ENCODE data around the gene TTC9B. TPM values are rescaled to one million over a fixed set of nuclear protein-coding genes. Genes with fewer than 3 reads are reported as not detected.

The TTC9B gene
- total and polyA plus RNA-seq, 2 of the 13 experiments (the other 11 are each of a cell fraction or from before 2014, with no cell fraction given): not detected

DNA sequence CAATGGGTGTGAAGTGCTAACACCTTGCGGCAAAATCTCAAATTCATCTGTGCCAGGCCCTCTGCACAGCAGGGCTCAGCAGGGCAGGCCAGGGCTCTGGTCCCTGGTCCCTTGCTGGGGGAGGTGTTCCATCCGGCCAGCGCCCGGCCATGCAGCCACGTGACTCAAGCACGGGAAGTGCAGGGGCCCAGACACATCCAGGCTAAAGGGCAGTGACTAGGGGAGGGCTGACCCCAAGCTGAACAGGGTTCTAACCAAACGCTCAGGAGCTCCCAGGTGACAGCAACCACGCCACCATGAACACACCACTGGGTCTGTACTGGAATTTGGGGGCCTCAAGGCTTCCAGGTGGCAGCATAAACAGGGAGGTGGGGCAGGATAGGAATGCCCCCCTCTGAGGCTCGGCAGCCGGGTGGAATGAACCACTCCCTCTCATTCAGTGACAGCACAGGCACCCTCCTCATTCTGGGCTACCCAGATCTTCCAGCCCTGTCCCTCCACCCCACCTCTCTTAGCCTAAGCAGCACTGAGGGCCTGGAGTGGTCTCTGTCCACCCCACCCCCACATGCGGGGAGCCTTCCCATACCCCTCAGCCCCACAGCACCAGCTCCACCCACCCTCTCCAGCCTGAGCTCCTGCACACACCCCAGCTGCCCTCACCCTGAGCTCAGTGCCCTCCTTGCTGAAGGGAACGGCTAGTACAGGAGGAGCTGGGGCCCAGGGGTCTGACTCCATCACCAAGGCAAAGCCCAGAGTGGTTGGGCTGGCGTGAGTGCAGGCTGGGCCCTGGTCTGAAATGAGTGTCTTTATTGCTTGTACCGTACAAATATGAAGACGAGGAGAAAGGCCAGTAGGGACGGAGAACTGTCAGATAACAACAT lies 13.6 kb upstream of the TTC9B start (continued):
- no peak for TF ChIP-seq HCFC1 (IDR thresholded peaks at IDR 0.05; ENCODE audit: low read depth, low read length)
- peak; percentile 98 for TF ChIP-seq RXRA (CRISPR knock-in tag; IDR thresholded peaks at IDR 0.05)
- TF ChIP-seq RFXAP (CRISPR knock-in tag; IDR thresholded peaks at IDR 0.05; ENCODE audit: borderline replicate concordance): peak; percentile 63; the same call in 1 of the 2 replicates
- 0 out of 2 replicates have a peak, but pooled peaks have one; percentile 54 for TF ChIP-seq ZNF776 (CRISPR knock-in tag; IDR thresholded peaks at IDR 0.05)
- no peak for TF ChIP-seq ZNF17 (CRISPR knock-in tag; IDR thresholded peaks at IDR 0.05)
- TF ChIP-seq NRL (CRISPR knock-in tag; IDR thresholded peaks at IDR 0.05; ENCODE audit: borderline replicate concordance): peak; percentile 68
- peak; percentile 99 for TF ChIP-seq ARNTL (CRISPR knock-in tag; IDR thresholded peaks at IDR 0.05)
- 0 out of 2 replicates have a peak, but pooled peaks have one; percentile 26 for TF ChIP-seq ZNF512 (CRISPR knock-in tag; IDR thresholded peaks at IDR 0.05)
- peak; percentile 86 for TF ChIP-seq ARID5B (CRISPR knock-in tag; IDR thresholded peaks at IDR 0.05)
- TF ChIP-seq, protein P1, sequence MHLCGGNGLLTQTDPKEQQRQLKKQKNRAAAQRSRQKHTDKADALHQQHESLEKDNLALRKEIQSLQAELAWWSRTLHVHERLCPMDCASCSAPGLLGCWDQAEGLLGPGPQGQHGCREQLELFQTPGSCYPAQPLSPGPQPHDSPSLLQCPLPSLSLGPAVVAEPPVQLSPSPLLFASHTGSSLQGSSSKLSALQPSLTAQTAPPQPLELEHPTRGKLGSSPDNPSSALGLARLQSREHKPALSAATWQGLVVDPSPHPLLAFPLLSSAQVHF (CRISPR knock-in tag; IDR thresholded peaks at IDR 0.05): no peak
- peak; percentile 36; the same call in 1 of the 2 replicates for TF ChIP-seq PITX1 (CRISPR knock-in tag; IDR thresholded peaks at IDR 0.05)
- TF ChIP-seq EP300 (IDR thresholded peaks at IDR 0.05; ENCODE audit: low read depth in 2 of 2, low read length in 2 of 2): peak in 1 of 2 experiments; percentile 67; a peak in 3 of 4 replicates
- TF ChIP-seq EP300 (CRISPR knock-in tag; IDR thresholded peaks at IDR 0.05; ENCODE audit: borderline replicate concordance): peak; percentile 69
- TF ChIP-seq CC2D1A (CRISPR knock-in tag; IDR thresholded peaks at IDR 0.05): no peak
- TF ChIP-seq CREB3 (CRISPR knock-in tag; IDR thresholded peaks at IDR 0.05): no peak
- no peak for TF ChIP-seq ZFP62 (CRISPR knock-in tag; IDR thresholded peaks at IDR 0.05)
- TF ChIP-seq ZBTB14 (CRISPR knock-in tag; IDR thresholded peaks at IDR 0.05): no peak
- TF ChIP-seq ZNF589 (CRISPR knock-in tag; conservative IDR thresholded peaks at IDR 0.05): no peak
- no peak for TF ChIP-seq ZNF841 (CRISPR knock-in tag; IDR thresholded peaks at IDR 0.05; ENCODE audit: borderline replicate concordance)
